AG09319 (cell line): Measurements from ENCODE around the gene C1orf210.

Source experiments
- DNase-seq: peaks from one replicate; pipeline ENCODE4 v3.0.0-alpha.2; 2010; ENCODE audit warnings: low read depth; ENCODE audit errors: extremely low read depth
- TF ChIP-seq, protein P1 (sequence below): IDR thresholded peaks from 2 replicates; pipeline ENCODE4 v1.5.1; 2011; ENCODE audit warnings: low read depth, mild to moderate bottlenecking, inconsistent platforms, low read length, moderate library complexity

C1orf210 gene

GRCh38 chr1:43316738-43317520 is 31.5 kb upstream of the C1orf210 start:
- TF ChIP-seq, protein P1, sequence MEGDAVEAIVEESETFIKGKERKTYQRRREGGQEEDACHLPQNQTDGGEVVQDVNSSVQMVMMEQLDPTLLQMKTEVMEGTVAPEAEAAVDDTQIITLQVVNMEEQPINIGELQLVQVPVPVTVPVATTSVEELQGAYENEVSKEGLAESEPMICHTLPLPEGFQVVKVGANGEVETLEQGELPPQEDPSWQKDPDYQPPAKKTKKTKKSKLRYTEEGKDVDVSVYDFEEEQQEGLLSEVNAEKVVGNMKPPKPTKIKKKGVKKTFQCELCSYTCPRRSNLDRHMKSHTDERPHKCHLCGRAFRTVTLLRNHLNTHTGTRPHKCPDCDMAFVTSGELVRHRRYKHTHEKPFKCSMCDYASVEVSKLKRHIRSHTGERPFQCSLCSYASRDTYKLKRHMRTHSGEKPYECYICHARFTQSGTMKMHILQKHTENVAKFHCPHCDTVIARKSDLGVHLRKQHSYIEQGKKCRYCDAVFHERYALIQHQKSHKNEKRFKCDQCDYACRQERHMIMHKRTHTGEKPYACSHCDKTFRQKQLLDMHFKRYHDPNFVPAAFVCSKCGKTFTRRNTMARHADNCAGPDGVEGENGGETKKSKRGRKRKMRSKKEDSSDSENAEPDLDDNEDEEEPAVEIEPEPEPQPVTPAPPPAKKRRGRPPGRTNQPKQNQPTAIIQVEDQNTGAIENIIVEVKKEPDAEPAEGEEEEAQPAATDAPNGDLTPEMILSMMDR = peak; percentile 3
- DNase-seq = no peak

GRCh38 chr1:43315963-43316737 is 30.8 kb upstream of the C1orf210 start:
- TF ChIP-seq, protein P1 = no peak
- no peak for DNase-seq

GRCh38 chr1:43315481-43315880 is 30.1 kb upstream of the C1orf210 start:
- DNase-seq = no peak
- TF ChIP-seq, protein P1 = no peak

DNA sequence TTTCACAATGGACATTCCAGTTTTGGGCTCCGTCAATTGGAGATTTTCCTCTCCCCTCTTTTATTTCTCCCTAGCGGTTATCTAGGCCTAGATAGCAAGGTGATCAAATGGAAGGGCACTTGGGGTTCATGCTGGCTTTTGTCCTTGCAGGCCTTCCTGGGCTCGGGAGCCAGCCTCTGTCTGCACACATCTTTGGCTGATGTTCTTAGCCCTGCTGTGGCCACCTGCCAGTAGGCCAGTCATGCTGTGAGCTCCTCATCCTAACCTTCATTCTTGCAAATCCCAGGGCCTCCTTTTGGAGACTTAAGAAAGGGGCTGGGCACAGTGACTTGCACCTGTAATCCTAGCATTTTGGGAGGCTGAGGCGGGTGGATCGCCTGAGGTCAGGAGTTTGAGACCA is 28.9 kb upstream of the C1orf210 start:
- DNase-seq = no peak

GRCh38 chr1:43313771-43314170 is 28.4 kb upstream of the C1orf210 start:
- TF ChIP-seq, protein P1 = no peak
- DNase-seq = no peak

More for the DNA sequence above, 28.9 kb upstream of the C1orf210 start:
- TF ChIP-seq, protein P1 = no peak

DNA sequence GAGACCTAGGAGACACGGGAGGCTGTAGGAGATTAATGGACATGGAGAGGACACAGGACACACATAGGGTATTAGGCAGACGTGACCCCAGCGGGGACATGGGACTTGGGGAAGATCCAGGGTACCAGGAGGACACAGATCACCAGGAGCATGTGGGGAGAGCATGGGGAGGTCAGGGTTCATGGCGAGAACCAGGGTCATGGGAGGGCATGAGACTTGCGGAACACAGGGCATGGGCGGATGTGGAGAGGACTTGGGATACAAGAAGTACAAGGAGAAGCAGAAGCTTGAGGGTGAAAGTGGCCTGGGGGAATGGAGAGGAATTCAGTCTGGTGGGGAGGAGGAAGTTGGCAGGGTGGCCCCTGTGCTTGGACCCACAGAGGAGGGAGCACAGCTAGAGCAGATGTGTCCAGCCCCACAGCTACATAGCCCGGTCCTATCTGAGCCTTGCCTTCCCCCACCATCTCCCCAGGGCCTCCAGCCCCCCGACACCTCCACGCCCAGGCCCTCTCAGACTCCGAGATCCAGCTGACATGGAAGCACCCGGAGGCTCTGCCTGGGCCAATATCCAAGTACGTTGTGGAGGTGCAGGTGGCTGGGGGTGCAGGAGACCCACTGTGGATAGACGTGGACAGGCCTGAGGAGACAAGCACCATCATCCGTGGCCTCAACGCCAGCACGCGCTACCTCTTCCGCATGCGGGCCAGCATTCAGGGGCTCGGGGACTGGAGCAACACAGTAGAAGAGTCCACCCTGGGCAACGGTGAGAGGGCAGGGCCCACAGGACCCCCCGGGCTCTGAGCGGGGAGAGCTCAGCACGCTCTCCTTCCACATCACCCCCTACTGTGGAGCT is 27.5 kb upstream of the C1orf210 start:
- no peak for DNase-seq
- TF ChIP-seq, protein P1 = no peak

- DNase-seq = no peak
Measured at GRCh38 chr1:43312212-43312623, 26.8 kb upstream of the C1orf210 start.

More at GRCh38 chr1:43312212-43312623, 26.8 kb upstream of the C1orf210 start:
- TF ChIP-seq, protein P1 = no peak
